Lung (tissue), 12 donors: ENCODE data around the gene METTL26. TPM values are rescaled to one million over a fixed set of nuclear protein-coding genes. Genes with fewer than 3 reads are reported as not detected.

Source experiments
- ATAC-seq: fragments of 200-7000 bp; cut with Tn5 transposase; one replicate; pipeline ENCODE4 v1.9.1; 2020; ENCODE audit warnings: moderate number of reproducible peaks; ENCODE audit not compliant: insufficient read depth, low FRiP score
- DNase-seq, 3 donors: peaks; one replicate each; pipeline ENCODE4 v3.0.0-alpha.2; 2013 to 2017
- H3K27ac ChIP-seq, 2 donors: one replicate each; pipeline ENCODE4 v1.5.1; 2013; ENCODE audit warnings: mild to moderate bottlenecking in 2 of 2, moderate library complexity in 2 of 2, control low read depth in 1 of 2, inconsistent platforms in 1 of 2, low read depth in 1 of 2, low read length in 1 of 2
- H3K27me3 ChIP-seq, 3 donors: one replicate each; pipeline ENCODE4 v1.5.1; 2013; ENCODE audit warnings: low read length in 2 of 3; ENCODE audit not compliant: control insufficient read depth in 3 of 3, insufficient read depth in 3 of 3
- H3K36me3 ChIP-seq, 4 donors: one replicate each; pipeline ENCODE4 v1.5.1; 2013; ENCODE audit warnings: low read length in 4 of 4, mild to moderate bottlenecking in 1 of 4, moderate library complexity in 1 of 4; ENCODE audit not compliant: control insufficient read depth in 4 of 4, insufficient read depth in 4 of 4
- H3K4me1 ChIP-seq, 5 donors: one replicate each; pipeline ENCODE4 v1.5.1; 2013; ENCODE audit warnings: low read length in 5 of 5, mild to moderate bottlenecking in 2 of 5, moderate library complexity in 1 of 5; ENCODE audit not compliant: control insufficient read depth in 5 of 5, insufficient read depth in 5 of 5
- H3K4me3 ChIP-seq: one replicate; pipeline ENCODE4 v1.5.1; 2013; ENCODE audit warnings: mild to moderate bottlenecking, control low read depth, moderate library complexity
- H3K9ac ChIP-seq, 2 donors: one replicate each; pipeline ENCODE4 v1.5.1; 2013; ENCODE audit warnings: low read length in 2 of 2, control low read depth in 1 of 2; ENCODE audit not compliant: insufficient read depth in 1 of 2
- H3K9me3 ChIP-seq, 4 donors: one replicate each; pipeline ENCODE4 v1.5.1; 2013; ENCODE audit warnings: low read length in 3 of 4, mild to moderate bottlenecking in 1 of 4, moderate library complexity in 1 of 4; ENCODE audit not compliant: control insufficient read depth in 4 of 4, insufficient read depth in 3 of 4
- CTCF ChIP-seq: IDR thresholded peaks from 2 replicates; pipeline ENCODE4 v1.5.1; 2012; ENCODE audit warnings: mild to moderate bottlenecking; ENCODE audit errors: control extremely low read depth, extremely low read depth
- WGBS, 2 donors: extraction: QIAGEN DNeasy Blood & Tissue Kit; methylation state at CpG; one replicate each; pipeline ENCODE4 v1.1.7; 2013; 5-methylcytosine and 5-hydroxymethylcytosine counted together
- polyA plus RNA-seq, 2 donors: library from polyadenylated mRNA; stranded (reverse); fragments of 200-250 nt; gene quantifications; one replicate each; pipeline ENCODE4 v1.2.1, GENCODE V29; 2013
- total RNA-seq, 2 donors: library from RNA; depleted of rRNA in 1 of 2; stranded (reverse); fragments of >200 nt in 1 of 2; gene quantifications; one replicate each; pipeline ENCODE4 v1.2.1, GENCODE V29; 2014 to 2021
- donor health status: control.
- donor health status: control.
- donor health status: Bipolar disorder and iron deficiency.
- donor health status: healthy.
- donor health status: DM: yes; HTN: yes; CAD: no.

METTL26 gene
- total and polyA plus RNA-seq, 4 donors, result 36.1 to 200 (median 114) TPM

GRCh38 chr16:652454-653305 lies 16.6 kb upstream of the METTL26 start:
- no peaks in the 10 kb centered on the region for H3K9me3 ChIP-seq
- 82 to 91% methylated on average over 28 of the region's 28 CpGs for WGBS, 2 donors
- H3K36me3 ChIP-seq, result peaks cover 0 to 25% (median 5%) of the 10 kb centered on the region in 4 donors
- H3K4me1 ChIP-seq, result peaks cover 0 to 19% (median 7%) of the 10 kb centered on the region in 5 donors
- no peak overlapping the region for H3K9ac ChIP-seq
- DNase-seq (peak in 2 of 3 donors; percentile 51 to 52), ATAC-seq (no peak)
- no peak overlapping the region for H3K27ac ChIP-seq
- H3K27me3 ChIP-seq, result no peaks in the 10 kb centered on the region
- H3K4me3 ChIP-seq, result no peak overlapping the region
- TF ChIP-seq CTCF, result no peak

- Histone ChIP-seq H3K36me3 (peaks cover 0 to 17% (median 3%) of the 10 kb centered on the region in 4 donors), H3K4me1 (peaks cover 0 to 19% (median 8%) of the 10 kb centered on the region in 5 donors), H3K4me3 (no peak overlapping the region), H3K9me3 (no peaks in the 10 kb centered on the region), H3K27me3 (no peaks in the 10 kb centered on the region), H3K27ac (no peak overlapping the region), H3K9ac (no peak overlapping the region)
- TF ChIP-seq CTCF, result no peak
- DNase-seq (no peak), ATAC-seq (no peak)
- WGBS, 2 donors, result 93% methylated on average over 22 of the region's 22 CpGs
These were observed 15.7 kb upstream of the METTL26 start for GRCh38 chr16:651844-652243.

- Histone ChIP-seq H3K27ac (peak overlapping the region; percentile 83 to 94), H3K36me3 (peaks cover 0 to 7% (median 2%) of the 10 kb centered on the region in 4 donors), H3K9me3 (no peaks in the 10 kb centered on the region), H3K27me3 (no peaks in the 10 kb centered on the region), H3K4me1 (peaks cover 0 to 19% (median 8%) of the 10 kb centered on the region in 5 donors), H3K9ac (no peak overlapping the region), H3K4me3 (peak overlapping the region; percentile 72)
- WGBS, 2 donors, result 1 to 3% methylated on average over 38 to 44 of the region's 44 CpGs
- no peak for TF ChIP-seq CTCF
- no peak for ATAC-seq
- DNase-seq, result no peak
These were observed 13.5 kb upstream of the METTL26 start for GRCh38 chr16:649631-650030.
